ENCODE measurements around the gene SYCP2L. TPM values are rescaled to one million over a fixed set of nuclear protein-coding genes. Genes with fewer than 3 reads are reported as not detected.

Gene SYCP2L
- total RNA-seq, 2 donors from 2014 or later = 0.11 TPM; not detected in 1

- no peaks in the 10 kb centered on the region for H3K36me3 ChIP-seq
Measured at GRCh38 chr6:11011787-11012234, 125.0 kb downstream of the SYCP2L start.

GRCh38 chr6:11012295-11012754 lies 125.5 kb downstream of the SYCP2L start:
- H3K4me1 ChIP-seq = no peaks in the 10 kb centered on the region
- H3K36me3 ChIP-seq = no peaks in the 10 kb centered on the region
- no peak for TF ChIP-seq CTCF (IDR thresholded peaks at IDR 0.05)
- H3K27me3 ChIP-seq = peaks cover 4% of the 10 kb centered on the region
- H3K27ac ChIP-seq = no peak overlapping the region
- intact Hi-C loops (cut with DNase I) = no loop called here
- no peaks in the 10 kb centered on the region for H3K9me3 ChIP-seq
- H3K9ac ChIP-seq (ENCODE audit: low read depth in 2 of 2, low read length in 2 of 2) = no peak overlapping the region
- H3K4me3 ChIP-seq = no peak overlapping the region
- no peak for DNase-seq

More at GRCh38 chr6:11011787-11012234, 125.0 kb downstream of the SYCP2L start:
- H3K27me3 ChIP-seq = peaks cover 4% of the 10 kb centered on the region
- TF ChIP-seq CTCF (IDR thresholded peaks at IDR 0.05) = no peak
- H3K9me3 ChIP-seq = no peaks in the 10 kb centered on the region
- H3K4me3 ChIP-seq = no peak overlapping the region
- no peaks in the 10 kb centered on the region for H3K4me1 ChIP-seq
- no peak overlapping the region for H3K9ac ChIP-seq (ENCODE audit: low read depth in 2 of 2, low read length in 2 of 2)
- intact Hi-C loops (cut with DNase I) = no loop called here
- DNase-seq = no peak
- H3K27ac ChIP-seq = no peak overlapping the region

- no peak overlapping the region for H3K27ac ChIP-seq
- no peaks in the 10 kb centered on the region for H3K9me3 ChIP-seq
- H3K27me3 ChIP-seq = peaks cover 4% of the 10 kb centered on the region
- TF ChIP-seq CTCF (IDR thresholded peaks at IDR 0.05) = no peak
- DNase-seq = no peak
- no peaks in the 10 kb centered on the region for H3K4me1 ChIP-seq
- intact Hi-C loops (cut with DNase I) = no loop called here
- no peak overlapping the region for H3K9ac ChIP-seq (ENCODE audit: low read depth in 2 of 2, low read length in 2 of 2)
- no peak overlapping the region for H3K4me3 ChIP-seq
- H3K36me3 ChIP-seq = no peaks in the 10 kb centered on the region
Measured at GRCh38 chr6:11012976-11013720, 126.3 kb downstream of the SYCP2L start.

GRCh38 chr6:11013721-11014070 lies 126.8 kb downstream of the SYCP2L start:
- TF ChIP-seq CTCF (IDR thresholded peaks at IDR 0.05) = no peak
- Histone ChIP-seq H3K4me3 (no peak overlapping the region), H3K4me1 (no peaks in the 10 kb centered on the region), H3K36me3 (no peaks in the 10 kb centered on the region), H3K27ac (no peak overlapping the region), H3K9me3 (no peaks in the 10 kb centered on the region), H3K27me3 (peaks cover 4% of the 10 kb centered on the region), H3K9ac (ENCODE audit: low read depth in 2 of 2, low read length in 2 of 2) (no peak overlapping the region)
- intact Hi-C loops (cut with DNase I) = no loop called here
- DNase-seq = no peak

- no peak for TF ChIP-seq CTCF (IDR thresholded peaks at IDR 0.05)
Measured at GRCh38 chr6:11015102-11015501, 128.2 kb downstream of the SYCP2L start.

More at GRCh38 chr6:11015102-11015501, 128.2 kb downstream of the SYCP2L start:
- Histone ChIP-seq H3K4me1 (no peaks in the 10 kb centered on the region), H3K9me3 (no peaks in the 10 kb centered on the region), H3K27me3 (peaks cover 4% of the 10 kb centered on the region), H3K4me3 (no peak overlapping the region), H3K9ac (ENCODE audit: low read depth in 2 of 2, low read length in 2 of 2) (no peak overlapping the region), H3K36me3 (no peaks in the 10 kb centered on the region), H3K27ac (no peak overlapping the region)
- intact Hi-C loops (cut with DNase I) = no loop called here
- DNase-seq = no peak
